K562 (cell line): ENCODE data around the gene TM4SF18. TPM values are rescaled to one million over a fixed set of nuclear protein-coding genes. Genes with fewer than 3 reads are reported as not detected.

Experiments used
- ATAC-seq: fragments of 200-7000 bp; cut with Tn5 transposase; 3 replicates; pipeline ENCODE4 v1.9.1; 2020; ENCODE audit warnings: moderate library complexity
- BruUV-seq: library from RNA; stranded (reverse); fragments of 400-500 nt; replicated peaks from 2 replicates; lab custom pipeline; 2021; lab: Mats Ljungman, UMichigan
- CTCF ChIA-PET: fragments of 300-600 bp; formaldehyde crosslinking; extraction: SDS; loops from one replicate; lab custom pipeline; 2021; ENCODE audit warnings: low intra/inter-chr PET ratio; lab: Yijun Ruan, JAX
- POLR2A ChIA-PET: fragments of 300-600, 350-650 bp; sonication (Branson Sonifier 250); formaldehyde crosslinking; extraction: SDS; loops from one replicate; lab custom pipeline; 2021; ENCODE audit warnings: antibody characterized with exemption, inconsistent platforms; lab: Yijun Ruan, JAX
- DNase-seq, 4 experiments: peaks; one replicate each; pipeline versions ENCODE4 v3.0.0 to v3.0.0-alpha.2; 2011 to 2018; ENCODE audit warnings: low spot score in 3 of 4, mixed read lengths in 3 of 4; ENCODE audit errors: extremely low read depth in 1 of 4
- FAIRE-seq: peaks from 2 replicates; lab custom pipeline; 2011; peaks lifted over from hg19 to GRCh38; lab: Jason Lieb, UNC
- H2AFZ ChIP-seq: 2 replicates; pipeline ENCODE4 v1.6.0; 2011; ENCODE audit warnings: low read depth, low read length, control low read depth, inconsistent platforms
- H3K27ac ChIP-seq: fragments of 200-600 bp; 3 replicates; pipeline ENCODE4 v1.8.0; 2011; ENCODE audit warnings: low read depth, mild to moderate bottlenecking, control low read depth, inconsistent platforms, low read length, moderate library complexity, mixed read lengths; ENCODE audit errors: extremely low read depth
- H3K27me3 ChIP-seq, 2 experiments: fragments of 300-600 bp in 1 of 2; 2 replicates in 1 of 2; 3 replicates in 1 of 2; pipeline versions ENCODE4 v1.6.0 to v1.8.0; 2011; ENCODE audit warnings: inconsistent platforms in 2 of 2, low read length in 2 of 2, mild to moderate bottlenecking in 1 of 2, mixed read lengths in 1 of 2, moderate library complexity in 1 of 2; ENCODE audit not compliant: control insufficient read depth in 2 of 2, insufficient read depth in 2 of 2
- H3K36me3 ChIP-seq: fragments of 300-600 bp; 3 replicates; pipeline ENCODE4 v1.8.0; 2011; ENCODE audit warnings: mild to moderate bottlenecking, low read length, inconsistent platforms; ENCODE audit not compliant: control insufficient read depth, insufficient read depth
- H3K4me1 ChIP-seq, 2 experiments: fragments of 200-600 bp in 1 of 2; replicated peaks in 1 of 2; 2 replicates in 1 of 2; 3 replicates in 1 of 2; pipeline versions ENCODE4 v1.5.1 to v1.8.0; 2011; ENCODE audit warnings: inconsistent platforms in 2 of 2, low read length in 2 of 2, mild to moderate bottlenecking in 1 of 2, mixed read lengths in 1 of 2, moderate library complexity in 1 of 2; ENCODE audit not compliant: control insufficient read depth in 2 of 2, insufficient read depth in 2 of 2
- H3K4me2 ChIP-seq: 2 replicates; pipeline ENCODE4 v1.6.1; 2011; ENCODE audit warnings: low read length, control low read depth, inconsistent platforms, mixed read lengths; ENCODE audit not compliant: insufficient read depth
- H3K4me3 ChIP-seq: fragments of 200-600 bp; sonication (generic), shearing (Covaris generic); 2 replicates; pipeline ENCODE4 v1.5.1; 2016; ENCODE audit warnings: control low read depth, inconsistent platforms
- H3K79me2 ChIP-seq: fragments of 200-600 bp; 3 replicates; pipeline ENCODE4 v1.8.0; 2011; ENCODE audit warnings: low read length, inconsistent platforms; ENCODE audit not compliant: control insufficient read depth, insufficient read depth
- H3K9ac ChIP-seq, 2 experiments: 2 replicates each; pipeline versions ENCODE4 v1.6.0 to v1.6.1; 2011; ENCODE audit warnings: low read depth in 2 of 2, low read length in 2 of 2, control low read depth in 1 of 2, inconsistent platforms in 1 of 2, mild to moderate bottlenecking in 1 of 2, mixed read lengths in 1 of 2; ENCODE audit not compliant: insufficient read depth in 1 of 2
- H3K9me1 ChIP-seq: one replicate; pipeline ENCODE4 v1.6.0; 2011; ENCODE audit warnings: inconsistent platforms, mild to moderate bottlenecking, low read length, moderate library complexity; ENCODE audit not compliant: control insufficient read depth, insufficient read depth
- H3K9me3 ChIP-seq: replicated peaks from 2 replicates; pipeline ENCODE4 v1.5.1; 2011; ENCODE audit warnings: low read depth, low read length, inconsistent platforms; ENCODE audit not compliant: control insufficient read depth, insufficient read depth
- H4K20me1 ChIP-seq: replicated peaks from 2 replicates; pipeline ENCODE4 v1.6.1; 2011; ENCODE audit warnings: low read length, inconsistent platforms, mixed read lengths; ENCODE audit not compliant: control insufficient read depth, insufficient read depth
- DPF2 ChIP-seq: fragments of 450-650 bp; IDR thresholded peaks from 2 replicates; pipeline ENCODE4 v1.6.1; 2016
- ELF1 ChIP-seq: fragments of 200-800 bp; sonication (Bioruptor generic); IDR thresholded peaks from 2 replicates; pipeline ENCODE4 v1.6.1; 2016; ENCODE audit warnings: missing genetic modification characterization, missing compliant biosample characterization
- ID3 ChIP-seq, 2 experiments: fragments of 250-450 bp in 1 of 2; fragments of 450-650 bp in 1 of 2; sonication (Bioruptor Pico) in 1 of 2; IDR thresholded peaks; 2 replicates each; pipeline versions ENCODE4 v1.6.1 to v1.8.0; 2016 to 2021; ENCODE audit warnings: mild to moderate bottlenecking in 2 of 2, moderate library complexity in 2 of 2, missing compliant biosample characterization in 1 of 2, missing genetic modification characterization in 1 of 2
- MAZ ChIP-seq, 2 experiments: fragments of 450-650 bp in 1 of 2; sonication (generic) in 1 of 2; formaldehyde crosslinking; IDR thresholded peaks in 1 of 2; conservative IDR thresholded peaks in 1 of 2; 2 replicates each; pipeline versions ENCODE4 v1.4.0 to v1.5.0; 2020; ENCODE audit warnings: mild to moderate bottlenecking in 1 of 2, missing genetic modification reagents in 1 of 2
- MTA3 ChIP-seq: fragments of 450-650 bp; formaldehyde crosslinking; IDR thresholded peaks from 2 replicates; pipeline ENCODE4 v1.6.1; 2017; ENCODE audit warnings: mild to moderate bottlenecking, borderline replicate concordance
- MYNN ChIP-seq, 2 experiments: sonication (generic); formaldehyde crosslinking in 1 of 2; IDR thresholded peaks; 2 replicates each; pipeline versions ENCODE4 v1.5.0 to v1.6.1; 2016 to 2020; ENCODE audit warnings: antibody characterized with exemption in 1 of 2, missing genetic modification reagents in 1 of 2
- NFYB ChIP-seq: IDR thresholded peaks from 2 replicates; pipeline ENCODE4 v1.6.1; 2011; ENCODE audit warnings: mild to moderate bottlenecking, moderate library complexity; ENCODE audit not compliant: insufficient read length; ENCODE audit errors: extremely low read depth
- PYGO2 ChIP-seq: fragments of 450-650 bp; IDR thresholded peaks from 2 replicates; pipeline ENCODE4 v1.6.1; 2016; ENCODE audit warnings: mild to moderate bottlenecking, missing genetic modification characterization, moderate library complexity, missing compliant biosample characterization
- RBM25 ChIP-seq: fragments of 200-400 bp; formaldehyde crosslinking; IDR thresholded peaks from 2 replicates; pipeline ENCODE4 v1.6.1; 2018; ENCODE audit warnings: low read length, low read depth, moderate library complexity; ENCODE audit not compliant: severe bottlenecking
- RFX1 ChIP-seq: fragments of 450-650 bp; IDR thresholded peaks from 2 replicates; pipeline ENCODE4 v1.6.1; 2016; ENCODE audit warnings: mild to moderate bottlenecking, moderate library complexity
- SMC3 ChIP-seq: conservative IDR thresholded peaks from 2 replicates; pipeline ENCODE4 v1.6.1; 2011; ENCODE audit warnings: low read depth, low read length, improper control_type of control experiment; ENCODE audit not compliant: insufficient read depth
- ZBED1 ChIP-seq: IDR thresholded peaks from 2 replicates; pipeline ENCODE4 v1.6.1; 2014
- ZNF274 ChIP-seq: IDR thresholded peaks from 2 replicates; pipeline ENCODE4 v1.6.1; 2011; ENCODE audit warnings: low read depth, mild to moderate bottlenecking, low read length, moderate library complexity, borderline replicate concordance
- ZNF311 ChIP-seq: fragments of 250-450 bp; sonication (Bioruptor Pico); IDR thresholded peaks from 2 replicates; pipeline ENCODE4 v1.4.0; 2020; ENCODE audit warnings: mild to moderate bottlenecking, moderate library complexity
- ZNF354B ChIP-seq: fragments of 250-450 bp; sonication (Bioruptor Pico); IDR thresholded peaks from 2 replicates; pipeline ENCODE4 v1.4.0; 2020
- WGBS: fragments of 100-300 bp; shearing (Covaris generic); methylation state at CpG from one replicate; pipeline ENCODE4 v1.1.6; 2016; ENCODE audit warnings: low coverage, mixed read lengths; ENCODE audit not compliant: insufficient coverage; ENCODE audit errors: missing lambda C conversion rate; 5-methylcytosine and 5-hydroxymethylcytosine counted together
- in situ Hi-C: fragments of 300-500 bp; cut with MboI; formaldehyde crosslinking; loops from 4 replicates; pipeline ENCODE4 v1.15.0; 2018; ENCODE audit warnings: inconsistent platforms, mixed read lengths
- intact Hi-C: fragments of 100-400 bp; cut with micrococcal nuclease; formaldehyde crosslinking; loops from 2 replicates; pipeline ENCODE4 v1.14.2; 2022
- polyA plus RNA-seq, 8 experiments: library from polyadenylated mRNA; depleted of rRNA in 4 of 8; stranded (reverse) in 5 of 8; unstranded in 3 of 8; fragments of >200 nt; fragmentation: Nextera tagmentation in 2 of 8; fragmentation: Illumina TruSeq in 1 of 8; extraction: Ambion mirVana in 2 of 8; extraction: Trizol in 1 of 8; gene quantifications; 2 replicates each; pipeline versions ENCODE4 v1.2.1 to v1.2.3, GENCODE V29; 2011 to 2014; ENCODE audit warnings: inconsistent platforms in 1 of 8, missing spikeins in 1 of 8
- total RNA-seq, 7 experiments: library from RNA; depleted of rRNA in 6 of 7; stranded (reverse); fragments of >200 nt in 6 of 7; fragmentation: Illumina TruSeq in 2 of 7; extraction: Trizol in 2 of 7; gene quantifications; 2 replicates each; pipeline versions ENCODE4 v1.2.1 to v1.2.3, GENCODE V29; 2011 to 2021; ENCODE audit warnings: low replicate concordance in 1 of 7

The TM4SF18 gene
- total and polyA plus RNA-seq, 9 of the 15 experiments (the other 6 are each of a cell fraction or from before 2014, with no cell fraction given) = not detected

DNA sequence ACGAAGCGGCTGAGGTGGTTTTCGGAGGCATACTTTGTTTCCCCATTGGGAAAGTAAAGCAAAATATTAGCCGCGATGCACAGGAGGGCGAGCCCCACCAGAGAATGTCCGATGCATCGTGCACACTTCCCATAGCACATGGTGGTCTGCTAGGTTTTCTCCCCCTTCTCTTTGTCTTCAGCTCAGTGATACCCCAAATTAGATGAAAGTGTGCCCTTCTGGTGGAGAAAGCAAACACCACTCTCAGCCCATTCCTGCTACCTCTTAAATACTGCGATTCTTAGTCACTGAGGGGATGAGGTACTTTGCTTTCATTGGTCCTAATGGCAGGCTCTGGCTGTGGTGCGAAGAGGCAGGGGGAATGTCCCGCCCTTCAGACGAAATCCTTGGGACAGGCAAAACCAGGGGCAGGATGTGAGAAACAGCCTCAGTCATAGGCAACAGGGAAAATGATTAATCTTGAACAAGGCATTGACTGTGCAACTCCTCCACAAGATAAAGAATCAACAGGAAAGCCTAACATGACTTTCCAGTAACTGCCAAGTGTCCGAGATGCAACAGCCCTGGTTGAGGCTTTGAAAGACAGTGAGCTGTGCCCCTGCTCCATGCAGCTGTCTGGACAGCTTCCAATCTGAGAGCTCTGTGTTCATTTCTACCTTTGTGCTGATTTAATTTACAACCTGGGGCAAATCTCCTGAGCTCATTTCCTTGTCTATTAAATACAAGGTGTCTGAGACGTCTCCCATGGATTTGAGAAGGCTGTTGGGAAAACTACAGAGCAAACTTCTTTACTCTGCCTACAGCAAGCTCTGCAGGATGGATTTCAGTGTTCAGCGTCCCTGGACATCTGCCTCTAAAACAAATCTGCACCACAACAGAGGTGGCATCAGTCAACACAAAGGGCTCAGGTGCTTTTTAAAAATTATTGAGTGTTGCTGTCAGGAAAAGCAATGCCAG, 44.2 kb upstream of the TM4SF18 start, which contains the start of gene TM4SF1 (continued):
- no peak for TF ChIP-seq MTA3

DNA sequence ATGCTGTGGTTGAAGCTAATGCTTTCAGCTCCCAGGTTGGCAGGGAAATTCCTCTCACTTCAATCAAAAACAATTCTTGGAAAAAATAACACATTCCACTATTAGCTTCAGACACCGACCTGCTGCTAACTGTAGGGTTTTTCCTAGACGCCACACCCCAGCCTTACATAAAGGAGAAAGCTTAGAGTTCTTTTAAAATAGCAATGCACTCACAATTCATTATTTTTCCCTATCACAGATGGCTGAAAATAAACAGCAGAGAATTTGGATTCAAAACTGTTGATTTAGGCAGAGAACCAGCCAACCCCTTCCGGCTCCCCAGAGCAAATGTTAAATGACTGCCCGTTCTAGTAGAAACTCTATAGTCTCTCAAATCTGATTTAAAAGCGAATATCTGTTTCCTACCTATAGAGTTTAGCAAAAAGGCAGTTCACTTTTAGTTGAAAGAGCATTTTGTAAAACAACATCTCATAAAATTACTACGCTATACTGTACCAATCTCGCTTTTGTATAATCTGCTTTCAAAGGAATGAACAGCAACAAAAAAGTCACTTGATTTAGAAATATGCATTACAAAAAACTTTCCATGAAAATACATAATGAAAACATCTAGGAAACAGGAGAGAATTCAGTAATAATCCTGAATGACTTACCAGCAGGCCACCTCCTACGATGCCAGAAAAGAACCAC, 43.4 kb upstream of the TM4SF18 start:
- in situ Hi-C loops = no loop called here
- no peak overlapping the region for H3K4me2 ChIP-seq
- H3K9me1 ChIP-seq = no peaks in the 10 kb centered on the region
- H4K20me1 ChIP-seq = peaks cover 2% of the 10 kb centered on the region; the same call in 1 of the 2 replicates
- no TSS peak for BruUV-seq
- no peak overlapping the region for H3K9ac ChIP-seq
- no peak for FAIRE-seq
- no peak overlapping the region for H3K4me3 ChIP-seq
- TF ChIP-seq ZNF354B (CRISPR knock-in tag) (no peak), RFX1 (no peak), ID3 (CRISPR knock-in tag; IDR thresholded peaks at IDR 0.05) (no peak), ID3 (tag; IDR thresholded peaks at IDR 0.05) (no peak), PYGO2 (tag) (no peak), MTA3 (no peak), RBM25 (no peak), DPF2 (no peak), ZNF311 (CRISPR knock-in tag) (no peak), SMC3 (no peak), ZNF274 (no peak), ELF1 (tag) (no peak), MAZ (CRISPR knock-in tag; conservative IDR thresholded peaks at IDR 0.05 in 1 of 2, IDR thresholded peaks at IDR 0.05 in 1 of 2) (no peak), MYNN (IDR thresholded peaks at IDR 0.05) (no peak), MYNN (CRISPR knock-in tag; IDR thresholded peaks at IDR 0.05) (no peak), NFYB (no peak), ZBED1 (no peak)
- TF ChIP-seq, all 486 proteins: peak for 0
- Histone ChIP-seq H3K27me3 (peaks cover 0 to 6% of the 10 kb centered on the region in 2 experiments; a peak in 3 of 5 replicates), H3K27ac (no peak overlapping the region), H3K9me3 (no peaks in the 10 kb centered on the region), H3K4me1 (no peaks in the 10 kb centered on the region), H3K36me3 (no peaks in the 10 kb centered on the region), H2AFZ (no peak overlapping the region), H3K79me2 (no peaks in the 10 kb centered on the region)
- intact Hi-C loops = no loop called here
- POLR2A ChIA-PET = no interaction called here
- CTCF ChIA-PET = interaction anchor here (0.7 kb wide), 1 partner anchor 1488 kb away, joined by 3 read pairs; no protein-coding TSS in a partner anchor
- WGBS = 1% methylated on average over 8 of the region's 8 CpGs
- DNase-seq = no peak
- no peak for ATAC-seq
